ENCODE data around the gene ADD1. TPM values are rescaled to one million over a fixed set of nuclear protein-coding genes. Genes with fewer than 3 reads are reported as not detected.

Gene ADD1
- total RNA-seq, 1 donor from 2014 or later: 240 TPM

DNA sequence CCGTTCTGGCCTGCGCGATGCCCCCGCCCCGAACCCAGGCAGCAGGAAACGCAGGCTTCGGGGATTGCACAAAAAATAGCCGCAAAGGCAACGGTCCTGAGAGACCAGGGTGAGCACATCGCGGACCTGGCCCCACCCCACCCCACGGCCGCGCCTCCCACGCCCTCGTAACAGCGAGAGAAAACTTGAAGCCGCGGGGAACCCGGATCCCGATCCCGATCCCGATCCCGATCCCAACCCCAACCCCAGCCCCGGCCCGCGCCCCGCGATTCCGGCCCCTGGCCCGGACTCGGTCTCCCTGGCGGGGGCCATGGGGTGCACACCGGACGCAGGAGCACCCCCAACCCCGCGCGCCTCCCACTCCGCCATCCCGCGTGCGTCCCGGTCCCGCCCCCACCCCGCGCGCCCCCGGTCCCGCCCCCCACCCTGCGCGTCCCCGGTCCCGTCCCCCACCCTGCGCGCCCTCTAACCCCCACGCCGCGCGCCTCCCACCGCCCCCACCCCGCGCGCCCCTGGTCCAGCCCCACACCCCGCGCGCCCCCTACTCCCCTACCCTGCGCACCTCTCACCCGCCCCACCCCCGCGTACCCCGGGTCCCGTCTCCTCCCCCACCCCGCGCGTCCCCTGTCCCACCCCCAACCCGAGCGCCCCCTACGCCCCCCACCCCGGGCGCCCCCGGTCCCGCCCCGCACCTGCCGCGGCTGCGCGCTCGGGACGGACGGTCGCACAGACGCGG, 90.6 kb downstream of the ADD1 start:
- peaks cover 7% of the 10 kb centered on the region for H3K36me3 Mint-ChIP-seq (ENCODE audit: low read depth)
- H3K4me1 Mint-ChIP-seq (ENCODE audit: low read depth): peaks cover 39% of the 10 kb centered on the region
- TF ChIP-seq, protein P1, sequence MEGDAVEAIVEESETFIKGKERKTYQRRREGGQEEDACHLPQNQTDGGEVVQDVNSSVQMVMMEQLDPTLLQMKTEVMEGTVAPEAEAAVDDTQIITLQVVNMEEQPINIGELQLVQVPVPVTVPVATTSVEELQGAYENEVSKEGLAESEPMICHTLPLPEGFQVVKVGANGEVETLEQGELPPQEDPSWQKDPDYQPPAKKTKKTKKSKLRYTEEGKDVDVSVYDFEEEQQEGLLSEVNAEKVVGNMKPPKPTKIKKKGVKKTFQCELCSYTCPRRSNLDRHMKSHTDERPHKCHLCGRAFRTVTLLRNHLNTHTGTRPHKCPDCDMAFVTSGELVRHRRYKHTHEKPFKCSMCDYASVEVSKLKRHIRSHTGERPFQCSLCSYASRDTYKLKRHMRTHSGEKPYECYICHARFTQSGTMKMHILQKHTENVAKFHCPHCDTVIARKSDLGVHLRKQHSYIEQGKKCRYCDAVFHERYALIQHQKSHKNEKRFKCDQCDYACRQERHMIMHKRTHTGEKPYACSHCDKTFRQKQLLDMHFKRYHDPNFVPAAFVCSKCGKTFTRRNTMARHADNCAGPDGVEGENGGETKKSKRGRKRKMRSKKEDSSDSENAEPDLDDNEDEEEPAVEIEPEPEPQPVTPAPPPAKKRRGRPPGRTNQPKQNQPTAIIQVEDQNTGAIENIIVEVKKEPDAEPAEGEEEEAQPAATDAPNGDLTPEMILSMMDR (IDR thresholded peaks at IDR 0.05): no peak
- H3K27me3 Mint-ChIP-seq (ENCODE audit: low read depth): no peaks in the 10 kb centered on the region
- DNase-seq (ENCODE audit: low spot score): peak; percentile 76
- H3K27ac Mint-ChIP-seq (ENCODE audit: unreplicated experiment): peak overlapping the region; percentile 17
- peak overlapping the region; percentile 77 for H3K4me3 Mint-ChIP-seq (ENCODE audit: unreplicated experiment)
- H3K9me3 Mint-ChIP-seq (ENCODE audit: low read depth): no peaks in the 10 kb centered on the region

DNA sequence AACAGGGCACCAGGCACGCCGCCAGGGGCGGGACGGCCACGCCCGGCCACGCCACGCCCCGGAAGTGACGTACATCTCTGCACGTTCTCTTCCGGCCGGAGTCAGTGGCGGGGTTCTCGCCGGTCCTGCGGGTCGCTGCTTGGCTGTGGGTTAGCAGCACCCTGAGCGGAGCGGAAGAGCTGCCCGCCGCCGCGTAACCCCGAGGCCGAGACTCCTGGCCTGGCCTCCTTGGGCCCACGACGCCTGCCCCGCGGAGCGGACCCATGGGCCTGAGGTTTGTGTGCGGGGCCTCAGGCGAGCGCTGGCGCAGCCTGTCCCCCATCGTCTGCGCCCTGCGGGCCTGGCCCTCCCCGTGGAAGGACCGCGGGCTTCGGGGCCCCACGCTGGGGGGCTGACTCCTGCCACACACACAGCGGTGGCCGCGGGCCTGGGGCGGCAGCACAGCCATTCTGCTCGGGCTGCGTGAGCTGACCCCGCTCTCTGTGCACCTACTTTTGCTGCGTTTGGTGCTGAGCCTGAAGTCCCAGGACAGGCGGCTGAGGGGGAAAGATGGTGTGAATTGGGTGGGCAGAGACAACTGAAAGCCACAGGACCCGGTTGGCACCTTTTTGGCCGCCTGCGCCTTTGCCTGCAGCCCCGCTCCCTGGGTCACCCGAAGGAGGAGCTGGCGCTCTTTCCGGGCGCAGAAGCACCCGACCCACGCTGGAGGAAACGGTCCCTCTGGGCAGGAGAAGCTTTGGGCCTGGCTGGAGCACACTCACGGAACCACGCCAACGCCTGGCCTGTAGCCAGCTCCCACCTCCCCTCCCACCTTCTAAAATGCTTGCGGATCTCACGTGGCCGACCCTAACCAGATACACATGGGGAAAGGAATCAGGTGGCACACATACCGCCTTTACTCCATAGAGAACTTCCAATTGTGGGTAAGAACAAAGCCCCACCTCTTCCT, 91.4 kb downstream of the ADD1 start:
- H3K4me3 Mint-ChIP-seq (ENCODE audit: unreplicated experiment): peak overlapping the region; percentile 77
- H3K27me3 Mint-ChIP-seq (ENCODE audit: low read depth): no peaks in the 10 kb centered on the region
- peak; percentile 97 for DNase-seq (ENCODE audit: low spot score)
- no peaks in the 10 kb centered on the region for H3K9me3 Mint-ChIP-seq (ENCODE audit: low read depth)
- H3K36me3 Mint-ChIP-seq (ENCODE audit: low read depth): peaks cover 8% of the 10 kb centered on the region
- TF ChIP-seq, protein P1 (IDR thresholded peaks at IDR 0.05): peak; percentile 22
- peaks cover 39% of the 10 kb centered on the region for H3K4me1 Mint-ChIP-seq (ENCODE audit: low read depth)
- peak overlapping the region; percentile 67 for H3K27ac Mint-ChIP-seq (ENCODE audit: unreplicated experiment)

DNA sequence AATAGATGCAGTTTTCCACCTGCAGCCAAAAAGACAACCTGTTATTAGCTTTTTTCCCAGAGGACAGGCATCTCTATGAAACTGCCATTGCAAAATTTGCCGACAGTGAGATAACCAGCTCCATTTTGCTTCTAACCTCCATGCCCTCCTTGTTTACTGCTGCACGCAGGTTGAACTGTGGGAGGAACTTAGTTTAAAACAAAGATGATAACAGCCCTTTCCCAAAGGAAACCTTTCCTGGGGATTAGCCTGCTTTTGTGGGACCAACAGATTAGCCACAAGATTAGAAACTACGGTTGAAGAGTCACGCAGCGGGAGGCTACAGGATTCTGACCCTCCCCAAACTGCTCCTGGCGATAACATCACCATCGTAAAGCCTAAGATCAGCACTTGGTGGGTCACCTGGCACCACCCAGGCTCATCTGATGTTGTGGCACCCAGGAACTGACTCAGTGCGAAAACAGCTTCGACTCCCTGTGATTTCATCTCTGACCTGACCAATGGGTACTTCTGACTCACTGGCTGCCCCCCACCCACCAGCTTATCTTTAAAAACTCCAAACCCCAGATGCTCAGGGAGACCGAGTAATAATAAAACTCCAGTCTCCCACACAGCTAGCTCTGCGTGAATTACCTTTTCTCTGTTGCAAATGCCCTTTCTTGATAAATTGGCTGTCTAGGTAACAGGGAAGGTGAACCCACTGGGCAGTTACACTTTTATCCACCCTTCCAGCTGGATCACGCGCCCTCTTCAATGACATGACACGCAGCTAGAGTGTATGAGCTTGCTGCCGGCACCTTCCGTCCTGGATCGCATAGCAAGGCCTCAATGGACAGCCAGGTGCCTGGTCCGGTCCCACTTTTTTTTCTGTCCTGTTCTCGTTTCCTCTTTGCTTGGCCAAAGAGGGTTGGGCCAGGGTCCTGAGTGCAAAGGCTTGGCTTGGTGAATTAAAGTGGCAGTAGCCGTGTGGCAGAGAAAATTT, 92.4 kb downstream of the ADD1 start:
- Mint-ChIP-seq H3K27ac (ENCODE audit: unreplicated experiment) (peak overlapping the region; percentile 67), H3K9me3 (ENCODE audit: low read depth) (no peaks in the 10 kb centered on the region), H3K4me3 (ENCODE audit: unreplicated experiment) (peak overlapping the region; percentile 77), H3K27me3 (ENCODE audit: low read depth) (no peaks in the 10 kb centered on the region), H3K36me3 (ENCODE audit: low read depth) (peaks cover 15% of the 10 kb centered on the region), H3K4me1 (ENCODE audit: low read depth) (peaks cover 39% of the 10 kb centered on the region)
- TF ChIP-seq, protein P1 (IDR thresholded peaks at IDR 0.05): no peak
- no peak for DNase-seq (ENCODE audit: low spot score)

DNA sequence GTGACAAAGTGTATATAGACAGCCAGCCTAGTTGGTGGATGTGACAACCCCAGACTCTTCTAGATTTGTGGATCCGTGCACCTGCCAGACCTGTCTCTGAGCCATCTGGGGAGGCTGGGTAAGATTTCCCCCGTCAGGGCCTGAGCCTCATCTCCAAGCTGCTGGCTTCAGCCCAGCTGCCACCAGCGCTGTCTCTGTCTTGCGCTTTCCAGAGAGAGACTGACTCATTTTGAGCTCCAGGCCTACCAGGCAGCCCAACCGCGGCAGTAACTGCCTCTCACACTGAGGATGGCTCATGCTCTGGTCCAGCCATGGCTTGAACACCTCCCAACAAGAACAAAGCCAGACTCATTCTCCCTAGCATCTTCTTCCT, 93.1 kb downstream of the ADD1 start:
- Mint-ChIP-seq H3K9me3 (ENCODE audit: low read depth) (no peaks in the 10 kb centered on the region), H3K4me3 (ENCODE audit: unreplicated experiment) (peak overlapping the region; percentile 27), H3K27ac (ENCODE audit: unreplicated experiment) (peak overlapping the region; percentile 42), H3K36me3 (ENCODE audit: low read depth) (peaks cover 15% of the 10 kb centered on the region), H3K4me1 (ENCODE audit: low read depth) (peaks cover 39% of the 10 kb centered on the region), H3K27me3 (ENCODE audit: low read depth) (no peaks in the 10 kb centered on the region)
- peak; percentile 49 for DNase-seq (ENCODE audit: low spot score)
- TF ChIP-seq, protein P1 (IDR thresholded peaks at IDR 0.05): no peak
